GM12878 (cell line): Measurements from ENCODE around the gene FREM2. TPM values are rescaled to one million over a fixed set of nuclear protein-coding genes. Genes with fewer than 3 reads are reported as not detected.

Experiments
- BHLHE40 ChIP-seq, 2 experiments: fragments of 450-650 bp in 1 of 2; IDR thresholded peaks; 2 replicates each; pipeline ENCODE4 v1.6.1; 2011 to 2017; ENCODE audit warnings: low read depth in 2 of 2, borderline replicate concordance in 1 of 2, improper control_type of control experiment in 1 of 2, low read length in 1 of 2, mild to moderate bottlenecking in 1 of 2
- CBX5 ChIP-seq: sonication (generic); IDR thresholded peaks from 2 replicates; pipeline ENCODE4 v1.6.1; 2016; ENCODE audit warnings: low read depth, moderate library complexity, mild to moderate bottlenecking, inconsistent platforms
- FOXM1 ChIP-seq: IDR thresholded peaks from 2 replicates; pipeline ENCODE4 v1.6.1; 2012; ENCODE audit warnings: low read depth, mild to moderate bottlenecking, inconsistent platforms, low read length, moderate library complexity
- NRF1 ChIP-seq: conservative IDR thresholded peaks from 2 replicates; pipeline ENCODE4 v1.6.1; 2011; ENCODE audit warnings: mild to moderate bottlenecking, low read depth, low read length, improper control_type of control experiment
- PAX8 ChIP-seq: fragments of 450-650 bp; IDR thresholded peaks from 2 replicates; pipeline ENCODE4 v1.6.1; 2017; ENCODE audit warnings: mild to moderate bottlenecking, moderate library complexity
- RBBP5 ChIP-seq: fragments of 200-600 bp; sonication (generic); conservative IDR thresholded peaks from 2 replicates; pipeline ENCODE4 v1.6.1; 2016
- RELB ChIP-seq: fragments of 450-650 bp; IDR thresholded peaks from 2 replicates; pipeline ENCODE4 v1.6.1; 2017; ENCODE audit warnings: low read depth, mild to moderate bottlenecking, moderate library complexity
- REST ChIP-seq: IDR thresholded peaks from 2 replicates; pipeline ENCODE4 v1.6.1; 2012; ENCODE audit warnings: mild to moderate bottlenecking, low read depth, low read length
- YBX1 ChIP-seq: fragments of 450-650 bp; IDR thresholded peaks from 2 replicates; pipeline ENCODE4 v1.6.1; 2016; ENCODE audit warnings: antibody characterized with exemption
- ZNF384 ChIP-seq: IDR thresholded peaks from 2 replicates; pipeline ENCODE4 v1.6.1; 2012; ENCODE audit warnings: low read depth, mild to moderate bottlenecking, low read length, improper control_type of control experiment, borderline replicate concordance
- polyA plus RNA-seq, 11 experiments: library from polyadenylated mRNA; depleted of rRNA in 4 of 11; unstranded in 6 of 11; stranded (reverse) in 5 of 11; fragments of >200 nt; fragmentation: Nextera tagmentation in 4 of 11; fragmentation: Illumina TruSeq in 1 of 11; extraction: Ambion mirVana in 4 of 11; extraction: Trizol in 1 of 11; gene quantifications; 1 replicate in 1 of 11; 2 replicates in 10 of 11; pipeline versions ENCODE4 v1.2.1 to v1.2.3, GENCODE V29; 2011 to 2016; ENCODE audit warnings: inconsistent platforms in 2 of 11, missing spikeins in 2 of 11, low read depth in 1 of 11
- total RNA-seq, 4 experiments: library from RNA; depleted of rRNA in 3 of 4; stranded (reverse); fragments of >200 nt in 3 of 4; fragmentation: Illumina TruSeq in 1 of 4; extraction: Trizol in 1 of 4; gene quantifications; 2 replicates each; pipeline versions ENCODE4 v1.2.1 to v1.2.3, GENCODE V29; 2013 to 2021
- TF ChIP-seq, protein P1 (sequence below): IDR thresholded peaks from 2 replicates; pipeline ENCODE4 v1.6.1; 2012; ENCODE audit warnings: low read length, inconsistent platforms
- TF ChIP-seq, protein P2 (sequence below): IDR thresholded peaks from 2 replicates; pipeline ENCODE4 v1.6.1; 2011; ENCODE audit warnings: borderline replicate concordance, low read depth, mild to moderate bottlenecking, moderate library complexity, low read length; ENCODE audit not compliant: insufficient read depth, poor library complexity, severe bottlenecking
- TF ChIP-seq, protein P3 (sequence below): IDR thresholded peaks from 2 replicates; pipeline ENCODE4 v1.6.1; 2011; ENCODE audit warnings: borderline replicate concordance, low read depth, mild to moderate bottlenecking, moderate library complexity, mixed read lengths, low read length; ENCODE audit not compliant: insufficient read depth; ENCODE audit errors: extremely low read length

FREM2 gene
- total and polyA plus RNA-seq, 10 of the 15 experiments (the other 5 are each of a cell fraction or from before 2014, with no cell fraction given) = 0.02 to 0.12 (median 0.05) TPM; not detected in 2

GRCh38 chr13:38700051-38700450 lies 13.2 kb downstream of the FREM2 start (continued):
- TF ChIP-seq, protein P1, sequence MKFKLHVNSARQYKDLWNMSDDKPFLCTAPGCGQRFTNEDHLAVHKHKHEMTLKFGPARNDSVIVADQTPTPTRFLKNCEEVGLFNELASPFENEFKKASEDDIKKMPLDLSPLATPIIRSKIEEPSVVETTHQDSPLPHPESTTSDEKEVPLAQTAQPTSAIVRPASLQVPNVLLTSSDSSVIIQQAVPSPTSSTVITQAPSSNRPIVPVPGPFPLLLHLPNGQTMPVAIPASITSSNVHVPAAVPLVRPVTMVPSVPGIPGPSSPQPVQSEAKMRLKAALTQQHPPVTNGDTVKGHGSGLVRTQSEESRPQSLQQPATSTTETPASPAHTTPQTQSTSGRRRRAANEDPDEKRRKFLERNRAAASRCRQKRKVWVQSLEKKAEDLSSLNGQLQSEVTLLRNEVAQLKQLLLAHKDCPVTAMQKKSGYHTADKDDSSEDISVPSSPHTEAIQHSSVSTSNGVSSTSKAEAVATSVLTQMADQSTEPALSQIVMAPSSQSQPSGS = no peak
- TF ChIP-seq, protein P2, sequence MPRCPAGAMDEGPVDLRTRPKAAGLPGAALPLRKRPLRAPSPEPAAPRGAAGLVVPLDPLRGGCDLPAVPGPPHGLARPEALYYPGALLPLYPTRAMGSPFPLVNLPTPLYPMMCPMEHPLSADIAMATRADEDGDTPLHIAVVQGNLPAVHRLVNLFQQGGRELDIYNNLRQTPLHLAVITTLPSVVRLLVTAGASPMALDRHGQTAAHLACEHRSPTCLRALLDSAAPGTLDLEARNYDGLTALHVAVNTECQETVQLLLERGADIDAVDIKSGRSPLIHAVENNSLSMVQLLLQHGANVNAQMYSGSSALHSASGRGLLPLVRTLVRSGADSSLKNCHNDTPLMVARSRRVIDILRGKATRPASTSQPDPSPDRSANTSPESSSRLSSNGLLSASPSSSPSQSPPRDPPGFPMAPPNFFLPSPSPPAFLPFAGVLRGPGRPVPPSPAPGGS = no peak
- no peak for TF ChIP-seq RELB
- no peak for TF ChIP-seq YBX1
- TF ChIP-seq, protein P3, sequence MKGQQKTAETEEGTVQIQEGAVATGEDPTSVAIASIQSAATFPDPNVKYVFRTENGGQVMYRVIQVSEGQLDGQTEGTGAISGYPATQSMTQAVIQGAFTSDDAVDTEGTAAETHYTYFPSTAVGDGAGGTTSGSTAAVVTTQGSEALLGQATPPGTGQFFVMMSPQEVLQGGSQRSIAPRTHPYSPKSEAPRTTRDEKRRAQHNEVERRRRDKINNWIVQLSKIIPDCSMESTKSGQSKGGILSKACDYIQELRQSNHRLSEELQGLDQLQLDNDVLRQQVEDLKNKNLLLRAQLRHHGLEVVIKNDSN = no peak
- TF ChIP-seq REST = no peak
- TF ChIP-seq PAX8 = no peak
- TF ChIP-seq ZNF384 = no peak
- TF ChIP-seq RBBP5 = no peak
- no peak for TF ChIP-seq FOXM1
- TF ChIP-seq BHLHE40 (IDR thresholded peaks at IDR 0.05; ENCODE audit: borderline replicate concordance in 1 of 2, low read depth in 2 of 2, low read length in 1 of 2) = no peak
- TF ChIP-seq NRF1 = no peak
- TF ChIP-seq CBX5 = no peak
